GM18511 (cell line): ENCODE data around the gene CLEC4F.

Source experiments
- ATAC-seq: cut with Tn5 transposase; IDR thresholded peaks from one replicate; pipeline ENCODE4 v1.9.1; 2021; ENCODE audit warnings: mild to moderate bottlenecking, moderate library complexity; ENCODE audit not compliant: unreplicated experiment

The CLEC4F gene

GRCh38 chr2:70820499-70820898 is at the start of gene CLEC4F:
TSS of gene CLEC4F (minus strand) at chr2:70820599. CDS start at chr2:70820523, 76 bp downstream.
- ATAC-seq, result no peak

- no peak for ATAC-seq
Measured at GRCh38 chr2:70868970-70869369, 48.6 kb upstream of the CLEC4F start.

- ATAC-seq, result no peak
Measured at GRCh38 chr2:70861777-70862625, 41.6 kb upstream of the CLEC4F start.

- no peak for ATAC-seq
Measured at GRCh38 chr2:70855667-70856066, 35.3 kb upstream of the CLEC4F start.

- ATAC-seq, result no peak
Measured at GRCh38 chr2:70854411-70854810, 34.0 kb upstream of the CLEC4F start.

GRCh38 chr2:70852824-70853223 is 32.4 kb upstream of the CLEC4F start:
- no peak for ATAC-seq

- ATAC-seq, result peak; percentile 98
Measured at GRCh38 chr2:70851704-70852103, 31.3 kb upstream of the CLEC4F start.

- ATAC-seq, result no peak
Measured at GRCh38 chr2:70850925-70851324, 30.5 kb upstream of the CLEC4F start.

- no peak for ATAC-seq
Measured at GRCh38 chr2:70842401-70842800, 22.0 kb upstream of the CLEC4F start.

GRCh38 chr2:70837980-70838925 is 17.9 kb upstream of the CLEC4F start:
- ATAC-seq, result no peak

GRCh38 chr2:70835643-70836042 is 15.2 kb upstream of the CLEC4F start, which contains the start of gene CD207:
TSS of gene CD207 (minus strand) at chr2:70835816. CDS start at chr2:70835776, 40 bp downstream.
- ATAC-seq, result no peak

- ATAC-seq, result no peak
Measured at GRCh38 chr2:70834881-70835280, 14.5 kb upstream of the CLEC4F start.

GRCh38 chr2:70834106-70834505 is 13.7 kb upstream of the CLEC4F start:
- ATAC-seq, result no peak

GRCh38 chr2:70833246-70833645 is 12.8 kb upstream of the CLEC4F start:
- ATAC-seq, result no peak

- no peak for ATAC-seq
Measured at GRCh38 chr2:70832386-70832785, 12.0 kb upstream of the CLEC4F start.

- ATAC-seq, result no peak
Measured at GRCh38 chr2:70831861-70832260, 11.5 kb upstream of the CLEC4F start.

GRCh38 chr2:70830366-70830765 is 10.0 kb upstream of the CLEC4F start:
- no peak for ATAC-seq

GRCh38 chr2:70829916-70830315 is 9.5 kb upstream of the CLEC4F start:
- ATAC-seq, result no peak

- no peak for ATAC-seq
Measured at GRCh38 chr2:70828914-70829824, 8.8 kb upstream of the CLEC4F start.

GRCh38 chr2:70828115-70828514 is 7.7 kb upstream of the CLEC4F start:
- ATAC-seq, result no peak

GRCh38 chr2:70827388-70827787 is 7.0 kb upstream of the CLEC4F start:
- no peak for ATAC-seq
